ENCODE measurements around the gene ZNF568. TPM values are rescaled to one million over a fixed set of nuclear protein-coding genes. Genes with fewer than 3 reads are reported as not detected.

Gene ZNF568
- total RNA-seq, 3 donors from 2014 or later (not counting 1 experiment from before 2014, with no cell fraction given) = 9.4 to 15.5 (median 15.3) TPM

GRCh38 chr19:36931684-36932083, 15.6 kb downstream of the ZNF568 start:
- Histone ChIP-seq H3K27me3 (ENCODE audit: control insufficient read depth, insufficient read depth, low read length) (no peaks in the 10 kb centered on the region), H3K4me1 (ENCODE audit: control insufficient read depth, insufficient read depth, low read length) (no peaks in the 10 kb centered on the region), H3K4me3 (ENCODE audit: low read length) (no peak overlapping the region), H3K9me3 (ENCODE audit: control insufficient read depth, insufficient read depth, low read length) (peaks cover 8% of the 10 kb centered on the region), H3K27ac (ENCODE audit: low read length) (no peak overlapping the region), H3K36me3 (ENCODE audit: control insufficient read depth, insufficient read depth, low read length) (peaks cover 4% of the 10 kb centered on the region)
- Mint-ChIP-seq H3K4me3 (no peak overlapping the region), H3K36me3 (peaks cover 12% of the 10 kb centered on the region), H3K27ac (no peak overlapping the region), H3K9me3 (peaks cover 0 to 6% of the 10 kb centered on the region in 2 donors), H3K27me3 (ENCODE audit: low read depth in 2 of 2) (no peaks in the 10 kb centered on the region), H3K4me1 (peaks cover 0 to 4% of the 10 kb centered on the region in 2 donors)
- no peak for TF ChIP-seq CTCF (IDR thresholded peaks at IDR 0.05)
- WGBS (ENCODE audit: insufficient coverage) = no CpG with 5 or more reads among the region's 2 CpGs
- ATAC-seq = no peak
- intact Hi-C loops (cut with micrococcal nuclease) = no loop called here
- no peak for DNase-seq

- intact Hi-C loops (cut with micrococcal nuclease) = no loop called here
- H3K27me3 Mint-ChIP-seq (ENCODE audit: low read depth in 2 of 2) = no peaks in the 10 kb centered on the region
- ATAC-seq (no peak), DNase-seq (no peak)
- peaks cover 53% of the 10 kb centered on the region for H3K36me3 ChIP-seq (ENCODE audit: control insufficient read depth, insufficient read depth, low read length)
- H3K4me1 ChIP-seq (ENCODE audit: control insufficient read depth, insufficient read depth, low read length) = no peaks in the 10 kb centered on the region
- H3K27ac ChIP-seq (ENCODE audit: low read length) = no peak overlapping the region
- H3K9me3 Mint-ChIP-seq = peaks cover 5 to 15% of the 10 kb centered on the region in 2 donors
- peaks cover 4% of the 10 kb centered on the region for H3K9me3 ChIP-seq (ENCODE audit: control insufficient read depth, insufficient read depth, low read length)
- H3K4me1 Mint-ChIP-seq = peaks cover 0 to 4% of the 10 kb centered on the region in 2 donors
- H3K27me3 ChIP-seq (ENCODE audit: control insufficient read depth, insufficient read depth, low read length) = no peaks in the 10 kb centered on the region
- H3K36me3 Mint-ChIP-seq = peaks cover 61% of the 10 kb centered on the region
- H3K4me3 Mint-ChIP-seq = no peak overlapping the region
- no peak overlapping the region for H3K27ac Mint-ChIP-seq
- no peak overlapping the region for H3K4me3 ChIP-seq (ENCODE audit: low read length)
- TF ChIP-seq CTCF (IDR thresholded peaks at IDR 0.05) = no peak
Observed at GRCh38 chr19:36939153-36939552, 23.0 kb downstream of the ZNF568 start.

- Mint-ChIP-seq H3K36me3 (peaks cover 49% of the 10 kb centered on the region), H3K4me1 (no peaks in the 10 kb centered on the region), H3K9me3 (peaks cover 9 to 15% of the 10 kb centered on the region in 2 donors), H3K27ac (no peak overlapping the region), H3K4me3 (no peak overlapping the region), H3K27me3 (ENCODE audit: low read depth in 2 of 2) (no peaks in the 10 kb centered on the region)
- no peak overlapping the region for H3K4me3 ChIP-seq (ENCODE audit: low read length)
- no peaks in the 10 kb centered on the region for H3K27me3 ChIP-seq (ENCODE audit: control insufficient read depth, insufficient read depth, low read length)
- H3K36me3 ChIP-seq (ENCODE audit: control insufficient read depth, insufficient read depth, low read length) = peaks cover 32% of the 10 kb centered on the region
- H3K27ac ChIP-seq (ENCODE audit: low read length) = no peak overlapping the region
- no peaks in the 10 kb centered on the region for H3K4me1 ChIP-seq (ENCODE audit: control insufficient read depth, insufficient read depth, low read length)
- H3K9me3 ChIP-seq (ENCODE audit: control insufficient read depth, insufficient read depth, low read length) = peaks cover 33% of the 10 kb centered on the region
- ATAC-seq = no peak
- 100% methylated on average over 4 of the region's 5 CpGs for WGBS (ENCODE audit: insufficient coverage)
- no peak for DNase-seq
- TF ChIP-seq CTCF (IDR thresholded peaks at IDR 0.05) = no peak
- intact Hi-C loops (cut with micrococcal nuclease) = no loop called here
Observed at GRCh38 chr19:36950335-36951119, 34.4 kb downstream of the ZNF568 start.

GRCh38 chr19:36962346-36962745, 46.2 kb downstream of the ZNF568 start:
- intact Hi-C loops (cut with micrococcal nuclease) = no loop called here
- 93% methylated on average over 5 of the region's 6 CpGs for WGBS (ENCODE audit: insufficient coverage)
- Histone ChIP-seq H3K36me3 (ENCODE audit: control insufficient read depth, insufficient read depth, low read length) (no peaks in the 10 kb centered on the region), H3K4me1 (ENCODE audit: control insufficient read depth, insufficient read depth, low read length) (no peaks in the 10 kb centered on the region), H3K4me3 (ENCODE audit: low read length) (no peak overlapping the region), H3K27ac (ENCODE audit: low read length) (no peak overlapping the region), H3K9me3 (ENCODE audit: control insufficient read depth, insufficient read depth, low read length) (peaks cover 14% of the 10 kb centered on the region), H3K27me3 (ENCODE audit: control insufficient read depth, insufficient read depth, low read length) (no peaks in the 10 kb centered on the region)
- Mint-ChIP-seq H3K27me3 (ENCODE audit: low read depth in 2 of 2) (no peaks in the 10 kb centered on the region), H3K36me3 (peaks cover 18% of the 10 kb centered on the region), H3K27ac (no peak overlapping the region), H3K9me3 (peaks cover 9 to 20% of the 10 kb centered on the region in 2 donors), H3K4me1 (no peaks in the 10 kb centered on the region), H3K4me3 (no peak overlapping the region)
- TF ChIP-seq CTCF (IDR thresholded peaks at IDR 0.05) = no peak
- no peak for DNase-seq
- no peak for ATAC-seq
